ENCODE results near the gene SORCS3.

SORCS3 gene

GRCh38 chr10:105140600-105140999 lies 499.5 kb downstream of the SORCS3 start:
- no peak for DNase-seq (ENCODE audit: low read depth in 1 of 2, low spot score in 1 of 2)
- no peaks in the 10 kb centered on the region for H3K27me3 ChIP-seq (ENCODE audit: insufficient read depth, poor library complexity, severe bottlenecking)
- TF ChIP-seq POLR2AphosphoS5 (IDR thresholded peaks at IDR 0.05; ENCODE audit: low read depth) = no peak
- TF ChIP-seq, protein P1, sequence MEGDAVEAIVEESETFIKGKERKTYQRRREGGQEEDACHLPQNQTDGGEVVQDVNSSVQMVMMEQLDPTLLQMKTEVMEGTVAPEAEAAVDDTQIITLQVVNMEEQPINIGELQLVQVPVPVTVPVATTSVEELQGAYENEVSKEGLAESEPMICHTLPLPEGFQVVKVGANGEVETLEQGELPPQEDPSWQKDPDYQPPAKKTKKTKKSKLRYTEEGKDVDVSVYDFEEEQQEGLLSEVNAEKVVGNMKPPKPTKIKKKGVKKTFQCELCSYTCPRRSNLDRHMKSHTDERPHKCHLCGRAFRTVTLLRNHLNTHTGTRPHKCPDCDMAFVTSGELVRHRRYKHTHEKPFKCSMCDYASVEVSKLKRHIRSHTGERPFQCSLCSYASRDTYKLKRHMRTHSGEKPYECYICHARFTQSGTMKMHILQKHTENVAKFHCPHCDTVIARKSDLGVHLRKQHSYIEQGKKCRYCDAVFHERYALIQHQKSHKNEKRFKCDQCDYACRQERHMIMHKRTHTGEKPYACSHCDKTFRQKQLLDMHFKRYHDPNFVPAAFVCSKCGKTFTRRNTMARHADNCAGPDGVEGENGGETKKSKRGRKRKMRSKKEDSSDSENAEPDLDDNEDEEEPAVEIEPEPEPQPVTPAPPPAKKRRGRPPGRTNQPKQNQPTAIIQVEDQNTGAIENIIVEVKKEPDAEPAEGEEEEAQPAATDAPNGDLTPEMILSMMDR (IDR thresholded peaks at IDR 0.05; ENCODE audit: insufficient read depth, low read length) = no peak
- TF ChIP-seq REST (IDR thresholded peaks at IDR 0.05; ENCODE audit: insufficient replicate concordance, low read depth) = no peak
- TF ChIP-seq SPI1 (IDR thresholded peaks at IDR 0.05; ENCODE audit: borderline replicate concordance, low read depth) = no peak
- TF ChIP-seq GABPA (IDR thresholded peaks at IDR 0.05; ENCODE audit: low read depth) = no peak
- no peak overlapping the region for H3K27ac ChIP-seq (replicated peaks)
- H3K4me3 ChIP-seq (replicated peaks; ENCODE audit: insufficient read depth, low read length) = no peak overlapping the region

- TF ChIP-seq, protein P1 (IDR thresholded peaks at IDR 0.05; ENCODE audit: insufficient read depth, low read length) = no peak
- no peak for TF ChIP-seq GABPA (IDR thresholded peaks at IDR 0.05; ENCODE audit: low read depth)
- no peak for TF ChIP-seq POLR2AphosphoS5 (IDR thresholded peaks at IDR 0.05; ENCODE audit: low read depth)
- TF ChIP-seq REST (IDR thresholded peaks at IDR 0.05; ENCODE audit: insufficient replicate concordance, low read depth) = no peak
- no peak for TF ChIP-seq SPI1 (IDR thresholded peaks at IDR 0.05; ENCODE audit: borderline replicate concordance, low read depth)
- Histone ChIP-seq H3K27ac (replicated peaks) (no peak overlapping the region), H3K27me3 (ENCODE audit: insufficient read depth, poor library complexity, severe bottlenecking) (no peaks in the 10 kb centered on the region), H3K4me3 (replicated peaks; ENCODE audit: insufficient read depth, low read length) (no peak overlapping the region)
- DNase-seq (ENCODE audit: low read depth in 1 of 2, low spot score in 1 of 2) = no peak
Observed at GRCh38 chr10:105145711-105146110, 504.6 kb downstream of the SORCS3 start.

DNA sequence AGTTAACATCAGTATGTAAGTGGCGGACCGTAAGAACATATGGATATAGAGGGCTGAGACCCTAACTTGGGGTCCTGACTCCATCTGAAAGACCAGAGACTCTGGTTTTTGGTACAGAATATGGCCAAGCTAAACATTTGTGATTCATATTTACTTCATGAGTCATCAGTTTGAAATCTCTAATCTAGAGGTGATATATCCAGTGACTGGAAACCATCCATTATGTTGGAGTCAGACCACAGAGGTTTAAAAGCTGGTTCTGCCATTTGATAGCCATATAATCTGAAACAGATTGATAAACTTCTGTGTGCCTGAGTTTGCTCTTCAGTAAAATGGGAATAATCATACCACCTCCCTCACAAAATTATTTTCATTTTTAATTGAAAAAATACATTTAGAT lies 505.3 kb downstream of the SORCS3 start:
- Histone ChIP-seq H3K27me3 (ENCODE audit: insufficient read depth, poor library complexity, severe bottlenecking) (no peaks in the 10 kb centered on the region), H3K27ac (replicated peaks) (no peak overlapping the region), H3K4me3 (replicated peaks; ENCODE audit: insufficient read depth, low read length) (no peak overlapping the region)
- TF ChIP-seq POLR2AphosphoS5 (IDR thresholded peaks at IDR 0.05; ENCODE audit: low read depth) (no peak), SPI1 (IDR thresholded peaks at IDR 0.05; ENCODE audit: borderline replicate concordance, low read depth) (no peak), GABPA (IDR thresholded peaks at IDR 0.05; ENCODE audit: low read depth) (no peak)
- TF ChIP-seq, protein P1 (IDR thresholded peaks at IDR 0.05; ENCODE audit: insufficient read depth, low read length) = no peak
- no peak for DNase-seq (ENCODE audit: low read depth in 1 of 2, low spot score in 1 of 2)

DNA sequence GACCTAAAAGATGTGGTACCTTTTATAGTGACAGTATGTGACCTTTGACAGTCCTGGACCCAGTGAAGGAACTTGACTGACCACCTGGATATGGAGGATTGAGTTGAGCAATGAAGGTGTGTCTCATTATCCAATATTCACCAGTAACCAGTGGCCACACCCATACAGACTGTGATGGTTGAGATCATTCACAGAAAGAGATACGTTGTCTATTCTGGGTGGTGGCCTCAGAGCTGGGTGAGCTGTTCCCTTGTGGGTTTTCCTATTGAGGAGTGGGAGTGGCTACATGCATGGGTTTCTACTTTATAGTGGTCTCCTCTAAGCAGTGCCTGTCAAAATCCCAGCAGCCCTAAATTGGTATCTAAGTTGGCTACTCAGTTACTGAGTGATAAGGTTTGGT lies 507.4 kb downstream of the SORCS3 start:
- H3K4me3 ChIP-seq (replicated peaks; ENCODE audit: insufficient read depth, low read length) = no peak overlapping the region
- TF ChIP-seq SPI1 (IDR thresholded peaks at IDR 0.05; ENCODE audit: borderline replicate concordance, low read depth) (no peak), REST (IDR thresholded peaks at IDR 0.05; ENCODE audit: insufficient replicate concordance, low read depth) (no peak), POLR2AphosphoS5 (IDR thresholded peaks at IDR 0.05; ENCODE audit: low read depth) (no peak)
- TF ChIP-seq, protein P1 (IDR thresholded peaks at IDR 0.05; ENCODE audit: insufficient read depth, low read length) = no peak

More for the DNA sequence above, 507.4 kb downstream of the SORCS3 start:
- no peak for DNase-seq (ENCODE audit: low read depth in 1 of 2, low spot score in 1 of 2)
- no peaks in the 10 kb centered on the region for H3K27me3 ChIP-seq (ENCODE audit: insufficient read depth, poor library complexity, severe bottlenecking)
- no peak overlapping the region for H3K27ac ChIP-seq (replicated peaks)

Measured in HL-60 (cell line).